K562 treated with DMSO at 1 percent for 4 hours (cell line): ENCODE data around the gene FAM76A. TPM values are rescaled to one million over a fixed set of nuclear protein-coding genes. Genes with fewer than 3 reads are reported as not detected.

ENCODE experiments used
- total RNA-seq: library from RNA; unstranded; fragments of 300-600 nt; gene quantifications from 2 replicates; pipeline ENCODE4 v1.2.3, GENCODE V29; 2022; ENCODE audit not compliant: insufficient read depth

The FAM76A gene
- total RNA-seq = 5.4 and 7.8 TPM in 2 replicates

GRCh38 chr1:27725374-27726172 is at the start of gene FAM76A:
TSS of gene FAM76A (plus strand) at chr1:27725961. CDS start at chr1:27726081, 120 bp downstream.

DNA sequence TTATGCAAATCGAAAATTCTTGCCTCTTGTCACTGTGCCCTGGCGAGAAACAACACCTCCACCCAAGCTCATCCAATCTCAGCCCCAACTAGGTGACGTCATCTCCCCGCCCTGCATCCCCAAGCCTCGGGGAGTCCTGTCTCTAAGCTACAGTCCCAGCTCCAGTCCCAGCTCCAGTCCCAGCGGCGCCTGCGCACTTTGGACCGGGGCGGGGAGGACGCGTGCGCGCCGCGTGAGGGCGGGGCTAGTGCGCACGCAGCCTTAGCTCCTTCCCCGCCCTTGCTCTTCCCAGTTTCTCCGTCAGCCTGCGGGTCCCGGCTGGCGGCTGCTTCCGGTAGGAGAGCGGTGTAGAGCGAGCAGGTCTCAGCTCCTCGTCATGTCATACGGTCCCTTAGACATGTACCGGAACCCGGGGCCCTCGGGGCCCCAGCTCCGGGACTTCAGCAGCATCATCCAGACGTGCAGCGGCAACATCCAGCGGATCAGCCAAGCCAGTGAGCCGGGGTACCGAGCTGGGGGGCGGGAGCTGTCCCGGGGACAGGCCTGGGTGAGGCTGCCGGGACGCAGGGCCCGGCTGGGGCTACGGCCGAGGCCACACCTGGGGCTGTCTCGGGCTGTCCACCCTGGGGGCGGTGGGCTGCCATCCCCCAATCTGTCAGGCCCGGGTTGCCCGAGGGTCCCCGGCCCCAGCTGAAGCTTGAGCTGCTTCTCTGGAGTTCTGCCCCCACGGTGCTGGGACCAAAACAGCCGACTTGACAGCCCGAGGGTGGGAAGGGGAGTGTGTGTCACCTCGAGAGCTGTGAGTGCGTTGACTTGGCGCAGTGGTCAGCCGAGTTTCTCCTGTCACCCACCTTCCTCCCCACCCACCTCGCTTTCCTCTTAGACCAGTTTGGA is 47.4 kb downstream of the FAM76A start, which contains the start of gene STX12:
Gene STX12 (plus strand): TSS at position 288 of the 894 bp plus-strand sequence. CDS start 89 bp downstream, at position 377.

Other genes starting within 250 kb of the FAM76A start
- gene WASF2, start 235.8 kb upstream of the FAM76A start, total RNA-seq = 69.5 and 73.6 TPM in 2 replicates
- gene AHDC1, start 121.8 kb upstream of the FAM76A start, total RNA-seq = 14.2 and 23.9 TPM in 2 replicates
- not detected in 2 replicates for gene FGR, start 90.8 kb upstream of the FAM76A start, total RNA-seq
- gene IFI6, start 53.8 kb upstream of the FAM76A start, total RNA-seq = 26.8 and 29.7 TPM in 2 replicates
- gene STX12, start 47.3 kb downstream of the FAM76A start, total RNA-seq = 28.1 and 42.3 TPM in 2 replicates
- gene PPP1R8, start 104.8 kb downstream of the FAM76A start, total RNA-seq = 57.8 and 72.2 TPM in 2 replicates
- 12.5 and 18.1 TPM in 2 replicates for gene THEMIS2, start 146.6 kb downstream of the FAM76A start, total RNA-seq
- gene RPA2, start 188.6 kb downstream of the FAM76A start, total RNA-seq = 85.9 and 99.1 TPM in 2 replicates
- 1.2 and 1.6 TPM in 2 replicates for gene SMPDL3B, start 209.0 kb downstream of the FAM76A start, total RNA-seq
- gene XKR8, start 234.0 kb downstream of the FAM76A start, total RNA-seq = 2.3 and 5.3 TPM in 2 replicates